ENCODE measurements around the gene ROBO1. TPM values are rescaled to one million over a fixed set of nuclear protein-coding genes. Genes with fewer than 3 reads are reported as not detected.

The ROBO1 gene
- total RNA-seq, 2 donors from 2014 or later = 7.6 to 19.7 TPM

DNA sequence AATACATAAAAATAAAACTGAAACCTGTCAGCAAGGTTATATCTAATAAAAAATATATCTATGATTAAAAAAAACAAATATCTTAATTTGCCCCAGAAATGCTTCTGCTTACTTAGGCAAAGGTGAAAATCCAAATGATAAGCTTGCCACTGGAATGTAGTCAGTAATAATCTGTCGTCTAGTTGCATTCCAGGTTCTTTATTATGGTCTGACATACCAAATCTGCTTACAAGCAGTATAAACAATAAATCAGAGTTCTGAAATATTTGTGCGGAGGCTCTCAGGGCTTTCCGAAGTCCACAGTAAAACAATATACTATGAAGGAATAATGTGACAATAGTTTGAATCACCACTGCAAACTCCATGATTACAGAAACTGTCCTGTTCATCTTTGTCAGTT, 1133.5 kb downstream of the ROBO1 start:
- no peak for DNase-seq (ENCODE audit: low spot score)
- Histone ChIP-seq H3K27me3 (no peaks in the 10 kb centered on the region), H3K9me3 (no peaks in the 10 kb centered on the region), H3K36me3 (no peaks in the 10 kb centered on the region), H3K27ac (no peak overlapping the region), H3K4me3 (no peak overlapping the region), H3K4me1 (no peaks in the 10 kb centered on the region)
- TF ChIP-seq, protein P1, sequence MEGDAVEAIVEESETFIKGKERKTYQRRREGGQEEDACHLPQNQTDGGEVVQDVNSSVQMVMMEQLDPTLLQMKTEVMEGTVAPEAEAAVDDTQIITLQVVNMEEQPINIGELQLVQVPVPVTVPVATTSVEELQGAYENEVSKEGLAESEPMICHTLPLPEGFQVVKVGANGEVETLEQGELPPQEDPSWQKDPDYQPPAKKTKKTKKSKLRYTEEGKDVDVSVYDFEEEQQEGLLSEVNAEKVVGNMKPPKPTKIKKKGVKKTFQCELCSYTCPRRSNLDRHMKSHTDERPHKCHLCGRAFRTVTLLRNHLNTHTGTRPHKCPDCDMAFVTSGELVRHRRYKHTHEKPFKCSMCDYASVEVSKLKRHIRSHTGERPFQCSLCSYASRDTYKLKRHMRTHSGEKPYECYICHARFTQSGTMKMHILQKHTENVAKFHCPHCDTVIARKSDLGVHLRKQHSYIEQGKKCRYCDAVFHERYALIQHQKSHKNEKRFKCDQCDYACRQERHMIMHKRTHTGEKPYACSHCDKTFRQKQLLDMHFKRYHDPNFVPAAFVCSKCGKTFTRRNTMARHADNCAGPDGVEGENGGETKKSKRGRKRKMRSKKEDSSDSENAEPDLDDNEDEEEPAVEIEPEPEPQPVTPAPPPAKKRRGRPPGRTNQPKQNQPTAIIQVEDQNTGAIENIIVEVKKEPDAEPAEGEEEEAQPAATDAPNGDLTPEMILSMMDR (IDR thresholded peaks at IDR 0.05) = no peak

DNA sequence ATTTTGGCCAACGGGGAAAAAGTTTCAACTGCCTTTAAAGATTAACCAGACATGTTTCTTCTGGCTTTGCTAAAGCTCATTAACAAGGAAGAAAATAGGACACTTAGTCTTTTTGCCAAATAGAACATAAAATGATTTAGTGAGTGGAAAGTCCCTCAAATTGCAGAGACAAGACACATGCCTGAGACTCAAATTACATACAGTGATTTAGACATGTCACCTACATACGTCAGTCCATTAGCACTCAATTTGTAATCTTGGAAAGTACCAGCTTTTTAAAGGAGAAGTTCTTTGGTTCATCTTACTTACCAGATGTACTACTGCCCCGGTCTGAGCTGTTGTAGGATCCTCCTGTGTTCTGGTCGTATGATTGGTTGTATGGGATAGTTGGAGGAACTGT, 1134.2 kb downstream of the ROBO1 start:
- no peaks in the 10 kb centered on the region for H3K27me3 ChIP-seq
- DNase-seq (ENCODE audit: low spot score) = no peak
- no peak overlapping the region for H3K27ac ChIP-seq
- H3K36me3 ChIP-seq = no peaks in the 10 kb centered on the region
- TF ChIP-seq, protein P1 (IDR thresholded peaks at IDR 0.05) = no peak
- H3K4me1 ChIP-seq = no peaks in the 10 kb centered on the region
- H3K9me3 ChIP-seq = no peaks in the 10 kb centered on the region
- H3K4me3 ChIP-seq = no peak overlapping the region

DNA sequence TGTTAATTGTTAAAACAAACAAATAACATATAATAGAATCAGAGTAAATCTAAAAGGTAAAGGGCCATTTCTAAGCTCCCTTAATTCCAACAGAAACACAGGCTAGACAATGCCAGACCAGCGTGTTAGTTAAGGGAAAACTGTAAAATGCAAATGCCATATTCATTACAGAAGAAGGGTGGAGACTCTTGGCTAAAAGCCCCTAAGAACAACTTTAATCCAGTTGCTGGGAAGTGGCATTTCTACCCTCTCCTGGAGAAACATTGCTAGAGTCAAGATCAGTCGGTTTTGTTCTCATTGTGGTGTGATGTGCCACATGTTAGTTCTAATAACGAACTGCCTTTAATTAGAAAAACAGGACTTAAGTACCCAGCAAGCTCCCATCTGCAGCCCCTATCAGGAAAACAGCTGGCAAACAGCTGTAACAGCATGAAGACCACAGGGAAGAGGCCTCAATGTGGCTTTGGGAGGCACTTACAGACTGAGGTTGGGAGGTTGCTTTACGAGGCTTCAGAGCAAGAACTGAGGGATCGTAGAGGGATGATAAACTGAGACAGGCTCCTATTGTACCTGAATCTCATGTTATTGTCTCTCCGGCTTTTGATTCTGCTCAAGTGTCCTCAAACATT, 1134.8 kb downstream of the ROBO1 start:
- Histone ChIP-seq H3K36me3 (no peaks in the 10 kb centered on the region), H3K4me1 (no peaks in the 10 kb centered on the region), H3K4me3 (no peak overlapping the region), H3K9me3 (no peaks in the 10 kb centered on the region), H3K27ac (no peak overlapping the region), H3K27me3 (no peaks in the 10 kb centered on the region)
- TF ChIP-seq, protein P1 (IDR thresholded peaks at IDR 0.05) = no peak
- no peak for DNase-seq (ENCODE audit: low spot score)

DNA sequence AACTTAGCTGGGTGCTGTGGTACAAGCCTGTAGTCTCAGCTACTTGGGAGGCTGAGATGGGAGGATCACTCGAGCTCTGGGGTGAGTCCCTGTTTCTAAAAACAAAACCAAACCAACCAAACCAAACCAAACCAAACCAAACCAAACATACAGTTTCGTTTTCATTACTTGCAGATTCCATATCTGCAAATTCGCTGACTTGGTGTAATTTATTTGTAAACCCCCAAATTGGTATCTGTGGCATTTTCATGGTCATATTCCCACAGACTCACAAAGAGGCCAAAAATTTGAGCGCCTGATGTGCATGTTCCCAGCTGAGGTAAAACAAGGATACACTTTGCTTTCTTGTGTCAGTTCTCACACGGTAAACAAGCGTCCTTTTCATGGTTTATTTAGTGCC, 1138.3 kb downstream of the ROBO1 start:
- Histone ChIP-seq H3K9me3 (no peaks in the 10 kb centered on the region), H3K27ac (no peak overlapping the region), H3K36me3 (no peaks in the 10 kb centered on the region), H3K4me1 (no peaks in the 10 kb centered on the region), H3K27me3 (no peaks in the 10 kb centered on the region), H3K4me3 (no peak overlapping the region)
- TF ChIP-seq, protein P1 (IDR thresholded peaks at IDR 0.05) = no peak
- DNase-seq (ENCODE audit: low spot score) = no peak

DNA sequence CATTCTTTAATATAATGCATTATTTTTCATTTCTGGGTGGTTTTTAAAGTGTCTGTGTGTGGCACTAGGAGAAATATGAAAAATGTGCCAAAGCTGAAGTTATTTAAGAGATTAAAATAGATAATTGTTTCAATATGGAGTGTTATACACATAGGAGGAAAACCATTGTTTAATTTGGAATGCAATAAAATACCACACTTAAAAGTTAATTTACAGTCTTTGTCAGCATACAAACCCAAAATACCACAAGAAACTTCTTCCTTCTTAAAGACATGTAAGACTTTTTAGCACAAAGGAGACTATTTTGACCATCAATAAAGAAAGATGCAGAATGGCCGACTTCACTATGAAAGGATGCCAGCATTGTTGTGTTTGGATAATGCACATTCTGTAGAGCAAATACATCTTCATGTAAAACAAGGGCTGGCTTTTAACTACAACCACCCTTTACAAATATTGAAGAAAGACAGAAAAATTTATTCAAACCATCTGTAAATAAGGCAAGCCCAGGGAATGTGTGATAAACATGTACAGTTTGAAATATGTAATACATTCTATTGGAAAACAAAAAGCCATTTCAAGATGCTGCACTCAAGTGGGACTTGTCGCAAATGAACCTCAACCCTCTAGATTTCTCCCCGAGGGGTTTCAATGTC, 1146.6 kb downstream of the ROBO1 start:
- TF ChIP-seq, protein P1 (IDR thresholded peaks at IDR 0.05) = no peak
- Histone ChIP-seq H3K27me3 (no peaks in the 10 kb centered on the region), H3K36me3 (no peaks in the 10 kb centered on the region), H3K4me1 (no peaks in the 10 kb centered on the region), H3K4me3 (no peak overlapping the region), H3K27ac (no peak overlapping the region), H3K9me3 (no peaks in the 10 kb centered on the region)
- DNase-seq (ENCODE audit: low spot score) = no peak

DNA sequence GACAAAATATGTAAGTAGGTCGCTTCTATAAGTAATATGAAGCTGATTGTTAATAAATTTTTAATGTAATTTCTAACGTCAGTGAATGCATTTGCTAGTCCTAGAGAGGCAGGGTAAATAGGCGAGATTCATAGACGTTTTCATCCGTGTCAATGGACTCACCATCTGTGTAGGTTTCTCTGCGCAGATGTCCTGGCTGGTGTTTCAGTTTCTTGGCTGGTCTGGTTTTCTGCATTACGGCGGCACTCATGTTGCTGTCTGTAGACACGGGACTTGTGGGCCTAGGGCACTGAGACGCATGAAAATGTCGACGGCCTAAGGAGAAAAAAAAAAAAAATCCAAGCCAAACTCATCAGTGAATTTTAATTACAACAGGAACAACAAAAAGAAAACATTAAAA, 1153.3 kb downstream of the ROBO1 start:
- H3K9me3 ChIP-seq = no peaks in the 10 kb centered on the region
- DNase-seq (ENCODE audit: low spot score) = no peak
- no peak overlapping the region for H3K4me3 ChIP-seq
- H3K27ac ChIP-seq = no peak overlapping the region
- TF ChIP-seq, protein P1 (IDR thresholded peaks at IDR 0.05) = no peak
- H3K27me3 ChIP-seq = no peaks in the 10 kb centered on the region
- no peaks in the 10 kb centered on the region for H3K4me1 ChIP-seq
- no peaks in the 10 kb centered on the region for H3K36me3 ChIP-seq

All from right atrium auricular region (tissue), 2 donors.